H1 (cell line): ENCODE measurements around the gene IRF2BP2.

Experiments used
- CBX5 ChIP-seq: fragments of 300-800, 300-1000 bp; sonication (generic); IDR thresholded peaks from 2 replicates; pipeline ENCODE4 v1.7.1; 2016; ENCODE audit warnings: antibody characterized with exemption, low read length, low read depth
- CTCF ChIP-seq, 3 experiments: IDR thresholded peaks; 1 replicate in 2 of 3; 2 replicates in 1 of 3; pipeline versions ENCODE4 v1.5.1 to v1.6.1; 2011; ENCODE audit warnings: low read length in 3 of 3, mild to moderate bottlenecking in 3 of 3, inconsistent platforms in 2 of 3, low read depth in 1 of 3, moderate library complexity in 1 of 3; ENCODE audit not compliant: insufficient read depth in 1 of 3; ENCODE audit errors: control extremely low read depth in 1 of 3
- EP300 ChIP-seq, 2 experiments: IDR thresholded peaks; 1 replicate in 1 of 2; 2 replicates in 1 of 2; pipeline ENCODE4 v1.6.1; 2011 to 2012; ENCODE audit warnings: low read depth in 2 of 2, low read length in 2 of 2, mild to moderate bottlenecking in 2 of 2, borderline replicate concordance in 1 of 2, inconsistent platforms in 1 of 2, moderate library complexity in 1 of 2
- EZH2 ChIP-seq: fragments of 200-600 bp; sonication (generic); IDR thresholded peaks from 2 replicates; pipeline ENCODE4 v1.7.1; 2012; ENCODE audit warnings: low read depth, mild to moderate bottlenecking, moderate library complexity, low read length, inconsistent platforms; ENCODE audit not compliant: severe bottlenecking
- FOSL1 ChIP-seq: IDR thresholded peaks from 2 replicates; pipeline ENCODE4 v1.6.1; 2011; ENCODE audit warnings: mild to moderate bottlenecking, low read depth, low read length, moderate library complexity; ENCODE audit not compliant: insufficient read depth
- POLR2A ChIP-seq, 2 experiments: IDR thresholded peaks; 1 replicate in 1 of 2; 2 replicates in 1 of 2; pipeline ENCODE4 v1.6.1; 2011; ENCODE audit warnings: low read depth in 2 of 2, low read length in 2 of 2, mild to moderate bottlenecking in 2 of 2; ENCODE audit errors: control extremely low read depth in 1 of 2
- POLR2AphosphoS5 ChIP-seq: IDR thresholded peaks from 2 replicates; pipeline ENCODE4 v1.6.1; 2011; ENCODE audit warnings: low read depth, low read length
- SIN3A ChIP-seq, 2 experiments: IDR thresholded peaks in 1 of 2; conservative IDR thresholded peaks in 1 of 2; 2 replicates each; pipeline ENCODE4 v1.6.1; 2011 to 2012; ENCODE audit warnings: low read length in 2 of 2, improper control_type of control experiment in 1 of 2, low read depth in 1 of 2, mild to moderate bottlenecking in 1 of 2
- SIX5 ChIP-seq: IDR thresholded peaks from 2 replicates; pipeline ENCODE4 v1.6.1; 2011; ENCODE audit warnings: mild to moderate bottlenecking, low read depth, low read length
- TAF1 ChIP-seq: IDR thresholded peaks from 2 replicates; pipeline ENCODE4 v1.6.1; 2011; ENCODE audit warnings: mild to moderate bottlenecking, low read depth, low read length
- TBP ChIP-seq: IDR thresholded peaks from 2 replicates; pipeline ENCODE4 v1.6.1; 2011; ENCODE audit warnings: low read depth, low read length, improper control_type of control experiment

DNA sequence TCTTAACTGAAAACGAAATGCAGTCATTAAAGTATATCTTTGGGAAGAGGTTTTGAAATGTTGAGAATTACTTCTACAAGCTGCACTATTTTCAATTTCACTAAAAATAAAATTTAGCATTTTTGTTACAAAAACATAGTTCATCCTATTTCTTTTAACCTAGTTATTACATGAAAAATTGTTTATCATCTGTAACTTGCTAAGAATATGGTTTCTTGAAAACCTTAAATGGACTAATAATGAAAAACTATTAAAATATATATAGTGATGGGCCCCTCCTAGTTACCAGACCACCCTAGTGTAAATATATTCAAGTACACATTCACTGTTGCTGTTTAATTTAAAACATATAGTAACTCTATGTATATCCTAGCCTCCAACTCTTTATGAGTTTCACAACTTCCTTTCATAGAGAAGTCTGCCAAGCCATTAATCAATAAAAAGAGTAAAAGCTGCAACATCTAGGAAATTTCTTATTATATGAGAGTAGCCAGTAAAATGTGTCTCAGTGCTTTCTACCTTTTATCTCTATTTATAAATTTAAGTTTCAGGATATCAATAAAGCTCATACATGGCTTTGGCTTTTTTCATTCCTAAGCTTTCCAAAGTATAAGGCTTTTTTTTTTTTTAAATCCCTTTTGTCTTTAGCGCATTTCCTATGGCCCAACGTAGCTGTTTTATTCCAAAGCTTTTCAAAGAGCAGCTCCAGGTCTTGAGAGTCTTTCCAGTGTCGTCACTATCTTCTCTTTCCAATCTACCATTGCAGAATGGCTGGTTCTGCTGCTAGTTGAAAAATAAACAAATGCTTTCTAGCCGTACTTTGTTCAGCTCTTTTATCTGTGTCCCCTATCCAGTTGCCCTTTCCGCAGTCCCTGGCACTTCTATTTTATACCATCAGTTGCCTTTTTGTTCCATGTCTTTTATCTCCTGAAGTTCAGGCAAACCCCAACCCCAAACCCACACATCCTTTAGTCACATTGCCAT is 6.5 kb downstream of the IRF2BP2 start:
- TF ChIP-seq POLR2A (IDR thresholded peaks at IDR 0.05; ENCODE audit: control extremely low read depth in 1 of 2, low read depth in 2 of 2, low read length in 2 of 2): no peak
- no peak for TF ChIP-seq CTCF (IDR thresholded peaks at IDR 0.05; ENCODE audit: control extremely low read depth in 1 of 3, insufficient read depth in 1 of 3, low read depth in 1 of 3, low read length in 3 of 3)
- TF ChIP-seq POLR2AphosphoS5: no peak
- TF ChIP-seq TBP: no peak
- no peak for TF ChIP-seq TAF1
- TF ChIP-seq SIX5: no peak
- no peak for TF ChIP-seq CBX5
- no peak for TF ChIP-seq FOSL1
- no peak for TF ChIP-seq SIN3A (conservative IDR thresholded peaks at IDR 0.05 in 1 of 2, IDR thresholded peaks at IDR 0.05 in 1 of 2; ENCODE audit: low read depth in 1 of 2, low read length in 2 of 2)
- no peak for TF ChIP-seq EP300 (IDR thresholded peaks at IDR 0.05; ENCODE audit: borderline replicate concordance in 1 of 2, low read depth in 2 of 2, low read length in 2 of 2)
- TF ChIP-seq EZH2: no peak
